Myometrial cell (primary cell): Measurements from ENCODE around the gene WFDC8. TPM values are rescaled to one million over a fixed set of nuclear protein-coding genes. Genes with fewer than 3 reads are reported as not detected.

ENCODE experiments used
- total RNA-seq: library from RNA; depleted of rRNA; stranded (reverse); fragments of >200 nt; gene quantifications from 2 replicates; pipeline ENCODE4 v1.2.3, GENCODE V29; 2015

WFDC8 gene
- total RNA-seq = not detected in 2 replicates

GRCh38 chr20:45579184-45579583 lies at the start of gene WFDC8:
Gene WFDC8, minus strand, starts transcription at chr20:45579284. Its CDS starts 37 bp downstream, at chr20:45579247.

GRCh38 chr20:45547206-45547770 lies 31.8 kb downstream of the WFDC8 start, which contains the start of gene EPPIN:
Gene EPPIN, minus strand, starts transcription at chr20:45547401. Its CDS starts 44 bp downstream, at chr20:45547357.

GRCh38 chr20:45539382-45539781 lies 39.7 kb downstream of the WFDC8 start, which contains the start of gene WFDC6:
Gene WFDC6, minus strand, starts transcription at chr20:45539482. Its CDS starts 75 bp downstream, at chr20:45539407.

GRCh38 chr20:45515147-45515913 lies 63.8 kb downstream of the WFDC8 start, which contains the start of gene SPINT3:
Gene SPINT3, minus strand, starts transcription at chr20:45515622. Its CDS starts 14 bp downstream, at chr20:45515608.

Other genes with a start within 250 kb of the WFDC8 start
- gene SDC4, start 230.9 kb downstream of the WFDC8 start, total RNA-seq = 263 and 270 TPM in 2 replicates
- 43.0 and 95.3 TPM in 2 replicates for gene SYS1, start 216.1 kb downstream of the WFDC8 start, total RNA-seq
- gene TP53TG5, start 201.0 kb downstream of the WFDC8 start, total RNA-seq = 3.2 TPM in 1 of 2 replicates, not detected in the other
- gene DBNDD2, start 171.0 kb downstream of the WFDC8 start, total RNA-seq = 4.9 and 11.3 TPM in 2 replicates
- 63.6 and 67.5 TPM in 2 replicates for gene PIGT, start 163.1 kb downstream of the WFDC8 start, total RNA-seq
- gene WFDC2, start 109.5 kb downstream of the WFDC8 start, total RNA-seq = not detected in 2 replicates
- not detected in 2 replicates for gene SPINT3, start 63.7 kb downstream of the WFDC8 start, total RNA-seq
- gene WFDC6, start 39.8 kb downstream of the WFDC8 start, total RNA-seq = not detected in 2 replicates
- not detected in 2 replicates for gene EPPIN, start 31.9 kb downstream of the WFDC8 start, total RNA-seq
- not detected in 2 replicates for gene WFDC10A, start 50.5 kb upstream of the WFDC8 start, total RNA-seq
- gene WFDC9, start 52.0 kb upstream of the WFDC8 start, total RNA-seq = not detected in 2 replicates
- gene WFDC11, start 91.0 kb upstream of the WFDC8 start, total RNA-seq = not detected in 2 replicates
- gene WFDC13, start 122.8 kb upstream of the WFDC8 start, total RNA-seq = not detected in 2 replicates
- not detected in 2 replicates for gene WFDC10B, start 125.7 kb upstream of the WFDC8 start, total RNA-seq
- gene SPINT4, start 143.1 kb upstream of the WFDC8 start, total RNA-seq = not detected in 2 replicates
- 0.89 and 5.8 TPM in 2 replicates for gene WFDC3, start 212.6 kb upstream of the WFDC8 start, total RNA-seq
- gene DNTTIP1, start 212.7 kb upstream of the WFDC8 start, total RNA-seq = 28.5 and 34.6 TPM in 2 replicates
- 85.6 and 91.8 TPM in 2 replicates for gene UBE2C, start 233.4 kb upstream of the WFDC8 start, total RNA-seq
- gene TNNC2, start 248.0 kb upstream of the WFDC8 start, total RNA-seq = not detected in 2 replicates